RPMI8226 (cell line): Measurements from ENCODE around the gene ZNF644.
"Not testable (repeated sequence)": the region's sequence is repeated elsewhere in the genome, so short reads cannot be mapped to it uniquely, and the experiment has no call there.

Source experiments
- DNase-seq: peaks from one replicate; pipeline ENCODE4 v3.0.0-alpha.2; 2015

The ZNF644 gene

DNA sequence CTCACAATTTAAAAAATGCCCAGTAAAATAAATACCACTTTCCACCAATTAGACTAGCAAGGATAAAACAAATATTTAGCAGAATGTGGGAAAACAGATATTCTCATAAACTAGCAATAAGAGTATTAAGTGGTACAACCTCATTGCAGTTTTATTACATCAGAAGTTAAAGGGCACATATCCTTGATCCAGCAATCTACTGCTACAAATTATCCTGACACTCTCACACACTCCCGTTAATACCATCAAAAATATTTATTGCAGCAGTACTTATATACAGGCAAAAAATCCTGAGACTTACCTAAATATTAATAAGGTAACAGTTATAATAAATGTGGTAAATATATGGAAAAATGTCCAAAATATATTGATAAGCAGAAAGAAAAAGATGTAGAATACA, 44.3 kb downstream of the ZNF644 start:
- no peak for DNase-seq

DNA sequence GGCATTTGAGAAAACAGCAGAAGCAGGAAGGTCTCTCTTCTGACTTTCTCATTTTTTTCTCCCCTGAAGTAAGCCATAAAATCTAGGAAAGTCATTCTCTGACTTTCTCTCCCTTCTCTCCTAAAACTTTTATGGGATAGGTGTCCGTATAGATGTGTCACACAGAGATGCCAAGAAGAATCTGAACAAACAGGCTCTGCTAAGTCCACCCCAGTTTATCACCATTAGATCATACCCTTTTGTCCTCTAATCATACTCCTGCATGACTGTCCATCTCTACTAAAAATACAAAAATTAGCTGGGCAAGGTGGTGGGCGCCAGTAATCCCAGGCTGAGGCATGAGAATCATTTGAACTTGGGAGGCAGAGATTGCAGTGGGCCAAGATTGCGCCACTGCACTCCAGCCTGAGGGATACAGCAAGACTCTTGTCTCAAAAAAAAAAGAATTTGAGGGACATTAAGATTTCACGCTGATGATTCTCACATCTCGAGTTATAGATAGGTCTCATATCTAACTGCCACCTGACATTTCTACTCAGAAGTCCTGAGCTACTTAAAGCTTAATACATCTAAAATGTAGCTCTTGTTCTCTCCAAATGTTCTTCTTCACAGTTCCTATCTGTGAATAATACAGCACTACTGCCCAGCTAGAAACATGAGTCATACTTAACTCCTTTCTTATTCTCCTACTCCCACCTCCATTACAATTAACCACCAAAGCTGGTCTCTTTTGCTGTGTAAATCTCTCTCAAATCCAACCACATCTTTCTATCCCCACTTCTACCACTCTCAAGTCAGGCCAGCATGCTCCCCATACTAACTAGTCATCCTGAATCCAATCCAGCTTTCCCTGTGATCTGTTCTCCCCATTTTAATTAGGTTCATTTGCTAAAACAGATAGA, 47.7 kb downstream of the ZNF644 start:
- DNase-seq = no peak

DNA sequence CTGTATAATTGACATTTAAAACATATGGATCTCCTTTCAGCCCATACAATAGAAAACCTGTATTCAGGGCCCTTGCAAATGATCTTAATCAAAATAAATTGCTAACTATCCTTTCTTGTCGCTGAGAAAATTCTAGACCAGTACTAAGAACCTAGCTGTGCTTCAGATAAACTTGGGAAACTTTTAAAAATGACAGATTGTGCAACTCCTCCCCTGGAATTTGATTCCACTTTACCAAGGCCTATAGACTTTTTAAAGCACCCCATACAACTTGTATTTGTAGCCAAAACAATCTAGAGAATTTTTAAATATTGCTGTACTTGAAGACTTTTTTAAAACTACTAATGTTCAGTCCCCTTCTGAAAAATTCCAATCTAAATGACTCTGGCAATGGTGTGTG, 51.6 kb downstream of the ZNF644 start:
- no peak for DNase-seq

GRCh38 chr1:90969241-90969640, 52.6 kb downstream of the ZNF644 start:
- DNase-seq = no peak

DNA sequence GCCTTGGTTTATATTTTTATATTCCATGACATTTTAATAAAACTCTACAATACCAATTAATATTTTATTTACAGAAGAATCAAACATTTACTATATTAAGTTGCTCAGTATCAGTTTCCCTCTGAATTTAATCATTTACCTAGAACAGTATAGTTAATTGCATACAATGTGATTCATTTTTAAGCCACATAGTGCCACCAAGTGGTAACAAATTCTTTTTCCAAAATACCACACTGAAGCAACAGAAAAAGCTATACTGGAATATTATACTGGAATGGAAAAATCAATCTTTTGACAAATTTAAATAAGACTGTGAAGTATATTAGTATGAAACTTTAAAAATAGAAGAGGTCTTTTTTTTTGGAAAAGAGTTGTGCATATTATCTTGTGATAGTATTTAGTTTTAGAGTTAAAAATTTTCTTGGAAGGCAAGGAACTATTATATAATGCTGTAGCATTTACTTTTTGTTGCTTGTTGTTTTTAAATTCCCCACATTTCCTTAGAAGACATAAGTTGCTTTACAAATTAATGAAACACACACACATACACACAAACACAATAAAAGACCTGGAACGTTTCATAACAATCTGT, 57.3 kb downstream of the ZNF644 start:
- DNase-seq = no peak

DNA sequence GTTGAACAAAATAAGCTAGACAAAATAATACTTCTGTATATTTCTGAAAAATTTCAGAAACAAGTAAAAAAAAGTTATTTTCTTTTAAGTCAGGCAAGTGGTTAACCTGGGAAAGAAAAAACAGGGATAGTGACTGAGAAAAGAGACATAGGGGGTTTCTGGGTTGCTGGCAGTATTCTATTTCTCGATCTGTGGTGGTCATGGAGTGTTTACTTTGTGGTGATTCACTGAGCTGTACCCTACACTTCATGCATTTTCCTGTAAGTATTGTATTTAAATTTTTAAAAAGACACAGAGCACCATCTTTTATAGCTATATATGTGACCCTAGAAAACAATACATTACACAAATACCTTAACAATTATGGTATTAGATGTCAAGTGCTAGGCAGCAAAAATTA, 58.2 kb downstream of the ZNF644 start:
- no peak for DNase-seq

- DNase-seq = no peak
These were observed 58.6 kb downstream of the ZNF644 start for GRCh38 chr1:90963236-90963635.

- DNase-seq = no peak
These were observed 62.3 kb downstream of the ZNF644 start for GRCh38 chr1:90959352-90960206.

DNA sequence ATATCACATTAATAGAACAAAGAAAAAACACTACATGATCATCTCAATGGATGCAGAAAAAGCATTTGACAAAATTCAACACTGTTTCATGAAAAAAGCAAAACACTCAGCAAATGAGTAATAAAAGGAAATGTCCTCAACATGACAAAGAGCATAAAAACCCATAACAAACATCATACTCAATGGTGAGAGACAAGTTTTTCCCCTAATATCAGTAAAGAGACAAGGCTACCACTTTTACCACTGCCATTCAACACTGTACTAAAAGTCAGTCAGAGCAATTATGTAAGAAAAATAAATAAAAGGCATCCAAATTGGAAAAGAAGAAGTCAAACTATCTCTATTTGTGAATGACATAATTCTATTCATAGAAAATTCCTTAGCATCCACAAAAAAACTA, 64.3 kb downstream of the ZNF644 start:
- no peak for DNase-seq

DNA sequence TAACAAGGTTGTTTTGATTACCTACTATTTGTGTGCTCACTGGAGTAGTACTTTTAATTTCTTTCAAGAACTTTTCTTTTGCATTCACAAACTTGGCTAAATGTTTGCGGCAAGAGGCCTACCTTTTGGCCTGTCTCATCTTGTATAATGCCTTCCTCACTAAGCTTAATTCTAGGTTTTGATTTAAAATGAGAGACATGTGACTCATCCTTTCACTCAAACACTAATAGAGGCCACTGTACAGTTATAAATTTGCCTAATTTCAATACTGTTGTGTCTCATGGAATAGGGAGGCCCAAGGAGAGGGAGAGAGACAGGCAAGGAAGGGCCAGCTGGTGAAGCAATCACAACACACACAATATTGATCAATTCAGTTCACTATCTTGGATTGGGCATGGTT, 66.1 kb downstream of the ZNF644 start:
- no peak for DNase-seq

DNA sequence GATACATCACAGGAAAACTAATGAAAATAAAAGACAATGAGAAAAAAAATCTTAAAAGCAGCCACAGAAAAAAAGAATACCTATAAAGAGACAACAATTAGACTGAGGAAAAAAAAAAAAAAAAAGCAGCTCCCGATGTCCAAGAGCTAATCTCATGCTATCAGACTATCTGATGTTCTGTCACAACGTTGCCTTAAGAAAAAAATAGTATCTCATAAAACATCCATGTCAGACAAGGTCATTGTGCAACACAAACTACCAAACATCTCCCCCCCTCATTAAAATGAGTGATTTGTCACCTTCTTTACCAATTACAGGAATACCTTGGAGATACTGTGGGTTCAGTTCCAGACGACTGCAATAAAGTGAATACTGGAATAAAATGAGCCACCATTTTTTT, 68.9 kb downstream of the ZNF644 start:
- no peak for DNase-seq

DNA sequence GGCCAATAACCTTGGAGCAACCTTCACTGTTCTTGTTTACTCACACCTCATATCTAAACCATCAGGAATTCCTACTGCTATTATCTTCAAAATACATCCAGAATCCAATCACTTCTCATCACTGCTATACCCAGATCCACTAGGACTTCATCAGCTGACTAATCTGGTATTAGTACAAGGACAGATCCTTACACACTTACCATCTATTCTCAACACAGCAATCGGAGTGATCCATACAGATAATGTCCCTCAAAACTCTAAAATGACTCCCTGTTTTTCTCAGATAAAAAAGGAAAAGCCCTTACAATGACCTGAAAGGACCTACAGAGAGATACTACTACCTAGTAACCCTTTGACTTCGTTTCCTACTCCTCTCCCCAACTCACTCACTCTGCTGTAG, 70.8 kb downstream of the ZNF644 start:
- no peak for DNase-seq

- DNase-seq = no peak
These were observed 73.5 kb downstream of the ZNF644 start for GRCh38 chr1:90948301-90948700.

- no peak for DNase-seq
These were observed 75.2 kb downstream of the ZNF644 start for GRCh38 chr1:90946630-90947029.

GRCh38 chr1:90945287-90945686, 76.5 kb downstream of the ZNF644 start:
- DNase-seq = no peak

- no peak for DNase-seq
These were observed 77.9 kb downstream of the ZNF644 start for GRCh38 chr1:90943966-90944365.

GRCh38 chr1:90940746-90941145, 81.1 kb downstream of the ZNF644 start:
- no peak for DNase-seq

GRCh38 chr1:90936731-90937130, 85.1 kb downstream of the ZNF644 start:
- DNase-seq = no peak

GRCh38 chr1:90936061-90936460, 85.8 kb downstream of the ZNF644 start:
- no peak for DNase-seq

DNA sequence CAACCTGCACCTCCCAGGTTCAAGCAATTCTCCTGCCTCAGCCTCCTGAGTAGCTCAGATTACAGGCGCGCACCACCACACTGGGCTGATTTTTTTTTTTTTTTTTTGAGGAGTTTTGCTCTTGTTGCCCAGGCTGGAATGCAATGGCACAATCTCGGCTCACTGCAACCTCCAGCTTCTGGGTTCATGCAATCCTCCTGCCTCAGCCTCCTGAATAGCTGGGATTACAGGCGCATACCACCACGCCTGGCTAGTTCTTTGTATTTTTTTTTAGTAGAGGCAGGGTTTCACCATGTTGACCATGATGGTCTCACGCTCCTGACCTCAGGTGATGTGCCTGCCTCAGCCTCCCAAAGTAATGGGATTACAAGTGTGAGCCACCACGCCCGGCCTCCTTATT, 93.6 kb downstream of the ZNF644 start:
- DNase-seq = not testable (repeated sequence)

GRCh38 chr1:90927674-90928073, 94.2 kb downstream of the ZNF644 start:
- DNase-seq = not testable (repeated sequence)

DNA sequence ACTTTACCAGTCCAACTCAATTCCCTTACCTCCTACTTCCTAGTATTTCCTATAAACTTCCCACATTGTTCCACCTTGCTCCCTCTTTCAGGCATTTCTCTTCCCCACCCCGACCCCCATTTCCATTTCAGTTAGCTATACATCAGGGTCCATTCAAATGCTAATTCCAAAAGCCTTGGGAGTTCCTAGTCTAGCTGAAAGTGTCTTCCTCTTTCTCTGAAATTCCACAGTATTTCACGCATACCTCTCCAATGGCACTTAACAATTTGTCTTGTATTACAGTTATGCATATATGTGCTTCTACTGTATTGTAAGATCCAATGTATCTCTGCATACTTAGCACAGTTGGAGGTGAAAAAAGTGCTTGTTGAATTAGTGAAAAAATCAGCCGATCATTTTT, 94.9 kb downstream of the ZNF644 start:
- no peak for DNase-seq
